NT2/D1 (cell line): ENCODE results near the gene PSAP.

ENCODE experiments used
- SUZ12 ChIP-seq: IDR thresholded peaks from 2 replicates; pipeline ENCODE4 v1.6.1; 2011; ENCODE audit not compliant: insufficient read length, insufficient read depth; ENCODE audit errors: extremely low read depth
- YY1 ChIP-seq: IDR thresholded peaks from 2 replicates; pipeline ENCODE4 v1.6.1; 2011; ENCODE audit not compliant: insufficient read length, insufficient read depth
- ZNF274 ChIP-seq: IDR thresholded peaks from 2 replicates; pipeline ENCODE4 v1.6.1; 2011; ENCODE audit warnings: mild to moderate bottlenecking, low read depth, low read length

- TF ChIP-seq SUZ12: no peak
- TF ChIP-seq YY1: no peak
- TF ChIP-seq ZNF274: no peak
Measured at GRCh38 chr10:71821909-71822763, 28.9 kb downstream of the PSAP start.
